HepG2 (cell line): ENCODE data around the gene BPHL. TPM values are rescaled to one million over a fixed set of nuclear protein-coding genes. Genes with fewer than 3 reads are reported as not detected.

Experiments used
- ASH2L ChIP-seq: fragments of 300-600, 200-600 bp; sonication (generic); IDR thresholded peaks from 2 replicates; pipeline ENCODE4 v1.7.0; 2017; ENCODE audit warnings: low read depth, mild to moderate bottlenecking, moderate library complexity, mixed read lengths, low read length; ENCODE audit not compliant: insufficient read length
- CHD2 ChIP-seq: IDR thresholded peaks from 2 replicates; pipeline ENCODE4 v1.6.1; 2011; ENCODE audit warnings: low read depth, low read length, improper control_type of control experiment
- CHD4 ChIP-seq: fragments of 200-600 bp; sonication (generic); IDR thresholded peaks from 2 replicates; pipeline ENCODE4 v1.7.0; 2017; ENCODE audit warnings: mild to moderate bottlenecking, low read length, borderline replicate concordance
- HNF1B ChIP-seq: sonication (generic); formaldehyde crosslinking; IDR thresholded peaks from 2 replicates; pipeline ENCODE4 v1.5.1; 2020; ENCODE audit warnings: mild to moderate bottlenecking, moderate library complexity, missing genetic modification reagents
- HNRNPH1 ChIP-seq: fragments of 200-400 bp; formaldehyde crosslinking; optimal IDR thresholded peaks from 2 replicates; pipeline ENCODE3; 2017; ENCODE audit warnings: mild to moderate bottlenecking, low read depth, low read length
- HOXA7 ChIP-seq: sonication (generic); formaldehyde crosslinking; IDR thresholded peaks from 2 replicates; pipeline ENCODE4 v1.8.1; 2022; ENCODE audit warnings: mild to moderate bottlenecking, missing genetic modification reagents, moderate library complexity
- SATB2 ChIP-seq: sonication (generic); formaldehyde crosslinking; IDR thresholded peaks from 2 replicates; pipeline ENCODE4 v1.5.0; 2020; ENCODE audit warnings: missing genetic modification reagents
- SMC3 ChIP-seq: IDR thresholded peaks from 2 replicates; pipeline ENCODE4 v1.6.1; 2011; ENCODE audit warnings: low read length, improper control_type of control experiment
- STAG1 ChIP-seq: sonication (generic); formaldehyde crosslinking; IDR thresholded peaks from 2 replicates; pipeline ENCODE4 v1.4.0; 2020; ENCODE audit warnings: missing genetic modification reagents
- TAF1 ChIP-seq: sonication (generic); formaldehyde crosslinking; IDR thresholded peaks from 2 replicates; pipeline ENCODE4 v1.4.0; 2020; ENCODE audit warnings: missing genetic modification reagents
- ZBTB21 ChIP-seq: sonication (generic); formaldehyde crosslinking; IDR thresholded peaks from 2 replicates; pipeline ENCODE4 v1.4.0; 2020; ENCODE audit warnings: missing genetic modification reagents
- ZNF333 ChIP-seq: sonication (generic); formaldehyde crosslinking; IDR thresholded peaks from 2 replicates; pipeline ENCODE4 v1.4.0; 2020; ENCODE audit warnings: mild to moderate bottlenecking, missing genetic modification reagents, borderline replicate concordance
- ZNF446 ChIP-seq: sonication (generic); formaldehyde crosslinking; IDR thresholded peaks from 2 replicates; pipeline ENCODE4 v1.5.0; 2020; ENCODE audit warnings: mild to moderate bottlenecking, missing genetic modification reagents
- ZSCAN21 ChIP-seq: sonication (generic); formaldehyde crosslinking; IDR thresholded peaks from 2 replicates; pipeline ENCODE4 v1.8.0; 2022; ENCODE audit warnings: mild to moderate bottlenecking, missing genetic modification reagents, moderate library complexity, borderline replicate concordance
- polyA plus RNA-seq, 8 experiments: library from polyadenylated mRNA; depleted of rRNA in 3 of 8; stranded (reverse) in 7 of 8; unstranded in 1 of 8; fragments of >200 nt; fragmentation: Illumina TruSeq in 4 of 8; extraction: Trizol in 4 of 8; gene quantifications; 2 replicates each; pipeline versions ENCODE4 v1.2.1 to v1.2.3, GENCODE V29; 2011 to 2016; ENCODE audit warnings: low read depth in 4 of 8, missing spikeins in 1 of 8, mixed read lengths in 1 of 8; ENCODE audit not compliant: insufficient read depth in 1 of 8
- total RNA-seq, 5 experiments: library from RNA; depleted of rRNA; stranded (reverse); fragments of >200 nt; fragmentation: Illumina TruSeq; extraction: Trizol; gene quantifications; 2 replicates each; pipeline ENCODE4 v1.2.3, GENCODE V29; 2016; ENCODE audit warnings: low read depth in 1 of 5
- TF ChIP-seq, protein P1 (sequence below): sonication (generic); formaldehyde crosslinking; IDR thresholded peaks from 2 replicates; pipeline ENCODE4 v1.4.0; 2020; ENCODE audit warnings: missing genetic modification reagents, mild to moderate bottlenecking, borderline replicate concordance
- TF ChIP-seq, protein P2 (sequence below): sonication (generic); formaldehyde crosslinking; IDR thresholded peaks from 2 replicates; pipeline ENCODE4 v1.9.0; 2021; ENCODE audit warnings: missing genetic modification reagents, borderline replicate concordance
- TF ChIP-seq, protein P3 (sequence below): IDR thresholded peaks from 2 replicates; pipeline ENCODE4 v1.6.1; 2016; ENCODE audit warnings: low read depth, borderline replicate concordance
- TF ChIP-seq, protein P4 (sequence below): sonication (generic); formaldehyde crosslinking; IDR thresholded peaks from 2 replicates; pipeline ENCODE4 v1.4.0; 2020; ENCODE audit warnings: missing genetic modification reagents, borderline replicate concordance

The BPHL gene
- total and polyA plus RNA-seq, 2 of the 13 experiments (the other 11 are each of a cell fraction or from before 2014, with no cell fraction given): 37.8 to 39.5 TPM

DNA sequence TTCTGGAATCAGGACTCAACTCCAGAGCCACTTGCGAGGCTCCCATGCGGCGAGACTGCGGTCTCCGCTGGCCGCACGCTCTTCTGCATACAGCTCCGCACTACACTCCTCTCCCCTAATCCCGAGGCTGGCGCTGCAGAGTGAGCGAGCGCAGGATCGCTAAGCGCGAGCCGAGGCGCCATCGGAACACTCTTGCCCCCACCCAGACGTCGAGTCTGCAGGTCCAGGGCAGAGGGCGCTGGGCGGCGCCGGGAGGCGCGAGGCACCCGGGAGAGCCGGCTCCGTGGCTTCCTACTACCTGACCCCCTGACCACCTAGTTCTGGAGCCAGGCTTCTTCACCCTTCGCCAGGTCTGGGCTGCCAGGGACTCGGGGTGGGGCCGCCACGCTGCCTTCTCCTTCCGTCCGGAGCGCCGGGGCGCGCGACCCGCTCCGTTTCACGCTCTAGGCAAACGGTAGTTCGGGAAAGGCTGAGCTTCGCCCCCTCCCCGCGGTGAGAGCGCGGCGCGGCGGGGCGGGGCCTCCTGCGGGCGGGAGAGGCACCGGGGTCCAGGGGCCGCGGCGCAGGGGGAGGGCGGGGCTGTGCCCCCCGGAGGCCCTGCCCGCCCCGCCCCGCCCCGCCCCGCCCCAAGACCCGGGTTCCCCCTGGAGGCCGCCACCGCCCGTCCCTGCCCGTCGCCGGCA lies 44.2 kb downstream of the BPHL start (continued):
- peak; percentile 92 for TF ChIP-seq HNF1B
- TF ChIP-seq CHD4: no peak
- TF ChIP-seq ZNF446 (CRISPR knock-in tag): peak; percentile 87
- TF ChIP-seq, protein P1, sequence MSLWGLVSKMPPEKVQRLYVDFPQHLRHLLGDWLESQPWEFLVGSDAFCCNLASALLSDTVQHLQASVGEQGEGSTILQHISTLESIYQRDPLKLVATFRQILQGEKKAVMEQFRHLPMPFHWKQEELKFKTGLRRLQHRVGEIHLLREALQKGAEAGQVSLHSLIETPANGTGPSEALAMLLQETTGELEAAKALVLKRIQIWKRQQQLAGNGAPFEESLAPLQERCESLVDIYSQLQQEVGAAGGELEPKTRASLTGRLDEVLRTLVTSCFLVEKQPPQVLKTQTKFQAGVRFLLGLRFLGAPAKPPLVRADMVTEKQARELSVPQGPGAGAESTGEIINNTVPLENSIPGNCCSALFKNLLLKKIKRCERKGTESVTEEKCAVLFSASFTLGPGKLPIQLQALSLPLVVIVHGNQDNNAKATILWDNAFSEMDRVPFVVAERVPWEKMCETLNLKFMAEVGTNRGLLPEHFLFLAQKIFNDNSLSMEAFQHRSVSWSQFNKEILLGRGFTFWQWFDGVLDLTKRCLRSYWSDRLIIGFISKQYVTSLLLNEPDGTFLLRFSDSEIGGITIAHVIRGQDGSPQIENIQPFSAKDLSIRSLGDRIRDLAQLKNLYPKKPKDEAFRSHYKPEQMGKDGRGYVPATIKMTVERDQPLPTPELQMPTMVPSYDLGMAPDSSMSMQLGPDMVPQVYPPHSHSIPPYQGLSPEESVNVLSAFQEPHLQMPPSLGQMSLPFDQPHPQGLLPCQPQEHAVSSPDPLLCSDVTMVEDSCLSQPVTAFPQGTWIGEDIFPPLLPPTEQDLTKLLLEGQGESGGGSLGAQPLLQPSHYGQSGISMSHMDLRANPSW (CRISPR knock-in tag): no peak
- TF ChIP-seq, protein P2, sequence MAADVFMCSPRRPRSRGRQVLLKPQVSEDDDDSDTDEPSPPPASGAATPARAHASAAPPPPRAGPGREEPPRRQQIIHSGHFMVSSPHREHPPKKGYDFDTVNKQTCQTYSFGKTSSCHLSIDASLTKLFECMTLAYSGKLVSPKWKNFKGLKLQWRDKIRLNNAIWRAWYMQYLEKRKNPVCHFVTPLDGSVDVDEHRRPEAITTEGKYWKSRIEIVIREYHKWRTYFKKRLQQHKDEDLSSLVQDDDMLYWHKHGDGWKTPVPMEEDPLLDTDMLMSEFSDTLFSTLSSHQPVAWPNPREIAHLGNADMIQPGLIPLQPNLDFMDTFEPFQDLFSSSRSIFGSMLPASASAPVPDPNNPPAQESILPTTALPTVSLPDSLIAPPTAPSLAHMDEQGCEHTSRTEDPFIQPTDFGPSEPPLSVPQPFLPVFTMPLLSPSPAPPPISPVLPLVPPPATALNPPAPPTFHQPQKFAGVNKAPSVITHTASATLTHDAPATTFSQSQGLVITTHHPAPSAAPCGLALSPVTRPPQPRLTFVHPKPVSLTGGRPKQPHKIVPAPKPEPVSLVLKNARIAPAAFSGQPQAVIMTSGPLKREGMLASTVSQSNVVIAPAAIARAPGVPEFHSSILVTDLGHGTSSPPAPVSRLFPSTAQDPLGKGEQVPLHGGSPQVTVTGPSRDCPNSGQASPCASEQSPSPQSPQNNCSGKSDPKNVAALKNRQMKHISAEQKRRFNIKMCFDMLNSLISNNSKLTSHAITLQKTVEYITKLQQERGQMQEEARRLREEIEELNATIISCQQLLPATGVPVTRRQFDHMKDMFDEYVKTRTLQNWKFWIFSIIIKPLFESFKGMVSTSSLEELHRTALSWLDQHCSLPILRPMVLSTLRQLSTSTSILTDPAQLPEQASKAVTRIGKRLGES (CRISPR knock-in tag): no peak
- TF ChIP-seq HNRNPH1: no peak
- peak; percentile 74 for TF ChIP-seq TAF1 (CRISPR knock-in tag)
- peak; percentile 50; the same call in 1 of the 2 replicates for TF ChIP-seq ZBTB21 (CRISPR knock-in tag)
- TF ChIP-seq ZNF333 (CRISPR knock-in tag): 0 out of 2 replicates have a peak, but pooled peaks have one; percentile 75
- no peak for TF ChIP-seq SATB2 (CRISPR knock-in tag)
- peak; percentile 12; the same call in 1 of the 2 replicates for TF ChIP-seq ZSCAN21 (CRISPR knock-in tag)
- TF ChIP-seq HOXA7: 0 out of 2 replicates have a peak, but pooled peaks have one; percentile 13
- no peak for TF ChIP-seq SMC3
- peak; percentile 90 for TF ChIP-seq ASH2L
- TF ChIP-seq STAG1: no peak
- TF ChIP-seq, protein P3, sequence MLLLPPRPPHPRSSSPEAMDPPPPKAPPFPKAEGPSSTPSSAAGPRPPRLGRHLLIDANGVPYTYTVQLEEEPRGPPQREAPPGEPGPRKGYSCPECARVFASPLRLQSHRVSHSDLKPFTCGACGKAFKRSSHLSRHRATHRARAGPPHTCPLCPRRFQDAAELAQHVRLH: no peak; the same call in 1 of the 2 replicates
- TF ChIP-seq, protein P4, sequence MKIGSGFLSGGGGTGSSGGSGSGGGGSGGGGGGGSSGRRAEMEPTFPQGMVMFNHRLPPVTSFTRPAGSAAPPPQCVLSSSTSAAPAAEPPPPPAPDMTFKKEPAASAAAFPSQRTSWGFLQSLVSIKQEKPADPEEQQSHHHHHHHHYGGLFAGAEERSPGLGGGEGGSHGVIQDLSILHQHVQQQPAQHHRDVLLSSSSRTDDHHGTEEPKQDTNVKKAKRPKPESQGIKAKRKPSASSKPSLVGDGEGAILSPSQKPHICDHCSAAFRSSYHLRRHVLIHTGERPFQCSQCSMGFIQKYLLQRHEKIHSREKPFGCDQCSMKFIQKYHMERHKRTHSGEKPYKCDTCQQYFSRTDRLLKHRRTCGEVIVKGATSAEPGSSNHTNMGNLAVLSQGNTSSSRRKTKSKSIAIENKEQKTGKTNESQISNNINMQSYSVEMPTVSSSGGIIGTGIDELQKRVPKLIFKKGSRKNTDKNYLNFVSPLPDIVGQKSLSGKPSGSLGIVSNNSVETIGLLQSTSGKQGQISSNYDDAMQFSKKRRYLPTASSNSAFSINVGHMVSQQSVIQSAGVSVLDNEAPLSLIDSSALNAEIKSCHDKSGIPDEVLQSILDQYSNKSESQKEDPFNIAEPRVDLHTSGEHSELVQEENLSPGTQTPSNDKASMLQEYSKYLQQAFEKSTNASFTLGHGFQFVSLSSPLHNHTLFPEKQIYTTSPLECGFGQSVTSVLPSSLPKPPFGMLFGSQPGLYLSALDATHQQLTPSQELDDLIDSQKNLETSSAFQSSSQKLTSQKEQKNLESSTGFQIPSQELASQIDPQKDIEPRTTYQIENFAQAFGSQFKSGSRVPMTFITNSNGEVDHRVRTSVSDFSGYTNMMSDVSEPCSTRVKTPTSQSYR (CRISPR knock-in tag): peak; percentile 49; the same call in 1 of the 2 replicates
- no peak for TF ChIP-seq CHD2
